Pancreas (tissue), 10 donors: Measurements from ENCODE around the gene UNK. TPM values are rescaled to one million over a fixed set of nuclear protein-coding genes. Genes with fewer than 3 reads are reported as not detected.
A peak's percentile ranks its signal among the peaks of the same experiment; 100 is the strongest.
"Not testable (repeated sequence)": the region's sequence is repeated elsewhere in the genome, so short reads cannot be mapped to it uniquely, and the experiment has no call there.

Experiments used
- ATAC-seq, 4 donors: fragments of 200-7000 bp; cut with Tn5 transposase; one replicate each; pipeline versions ENCODE4 v1.8.0 to v1.9.1; 2020; ENCODE audit warnings: mild to moderate bottlenecking in 4 of 4, moderate library complexity in 4 of 4
- DNase-seq, 6 donors: peaks; one replicate each; pipeline ENCODE4 v3.0.0-alpha.2; 2020
- FAIRE-seq: peaks from 2 replicates; lab custom pipeline; 2012; peaks lifted over from hg19 to GRCh38; lab: Jason Lieb, UNC
- H3K27ac ChIP-seq, 4 donors: fragments of 200-600 bp; sonication (generic); 1 replicate in 3 of 4; 2 replicates in 1 of 4; pipeline versions ENCODE4 v1.5.0 to v1.8.0; 2020
- H3K27me3 ChIP-seq, 4 donors: fragments of 200-600 bp; one replicate each; pipeline ENCODE4 v1.8.0; 2021
- H3K36me3 ChIP-seq, 3 donors: fragments of 200-600 bp; sonication (generic) in 1 of 3; one replicate each; pipeline versions ENCODE4 v1.5.0 to v1.8.0; 2020 to 2021
- H3K4me1 ChIP-seq, 3 donors: fragments of 200-600 bp; one replicate each; pipeline ENCODE4 v1.8.0; 2021
- H3K4me3 ChIP-seq, 4 donors: fragments of 200-600 bp; sonication (generic) in 2 of 4; one replicate each; pipeline versions ENCODE4 v1.5.0 to v1.8.0; 2020 to 2021
- H3K9me3 ChIP-seq, 4 donors: fragments of 200-600 bp; one replicate each; pipeline ENCODE4 v1.8.0; 2021
- WGBS, 2 donors: extraction: QIAGEN DNeasy Blood & Tissue Kit; methylation state at CpG; one replicate each; pipeline ENCODE4 v1.1.7; 2013; 5-methylcytosine and 5-hydroxymethylcytosine counted together
- intact Hi-C, 3 donors: fragments of 100-400 bp; cut with DNase I; formaldehyde crosslinking; loops; one replicate each; pipeline versions ENCODE4 v1.11.1 to v1.14.2; 2022
- polyA plus RNA-seq, 2 donors: library from polyadenylated mRNA; stranded (reverse); fragments of 200-250 nt; gene quantifications; one replicate each; pipeline ENCODE4 v1.2.3, GENCODE V29; 2013
- total RNA-seq, 6 donors: library from RNA; stranded (reverse); fragmentation: NEBNext Ultra II Directional in 4 of 6; extraction: Animal tissue kit (Norgen Biotek cat#: 25700) in 4 of 6; gene quantifications; one replicate each; pipeline versions ENCODE4 v1.2.1 to v1.2.4, GENCODE V29; 2021 to 2023
- TF ChIP-seq, protein P1 (sequence below), 4 donors: fragments of 200-600 bp; sonication (generic) in 3 of 4; IDR thresholded peaks; one replicate each; pipeline versions ENCODE4 v1.5.0 to v1.8.0; 2021; ENCODE audit warnings: antibody characterized with exemption in 4 of 4
- donor health status: healthy with polysubstance abuse.
- donor health status: DM: no; HTN: no; CAD: no; lungs with moderate emphysema.
- donor health status: DM: no; HTN: no; CAD: no.
- donor health status: control.
- donor health status: control.
- donor health status: Bipolar disorder and iron deficiency.
- donor health status: DM: yes; HTN: yes; CAD: no.
- donor health status: DM: no; HTN: no; CAD: no.
- donor health status: DM: no; HTN: no; CAD: no.
- donor health status: DM: yes; HTN: yes; CAD: no.

UNK gene
- total and polyA plus RNA-seq, 8 donors: 12.8 to 28.9 (median 15.3) TPM

GRCh38 chr17:75810216-75810615 is 25.6 kb downstream of the UNK start:
- Histone ChIP-seq H3K27me3 (no peaks in the 10 kb centered on the region), H3K27ac (no peak overlapping the region), H3K9me3 (no peaks in the 10 kb centered on the region), H3K36me3 (peaks cover 3 to 46% (median 23%) of the 10 kb centered on the region in 3 donors), H3K4me1 (no peaks in the 10 kb centered on the region), H3K4me3 (no peak overlapping the region)
- intact Hi-C loops: no loop called here
- 93 to 94% methylated on average over 5 of the region's 5 CpGs for WGBS, 2 donors
- ATAC-seq (no peak), DNase-seq (no peak), FAIRE-seq (no peak)
- TF ChIP-seq, protein P1, sequence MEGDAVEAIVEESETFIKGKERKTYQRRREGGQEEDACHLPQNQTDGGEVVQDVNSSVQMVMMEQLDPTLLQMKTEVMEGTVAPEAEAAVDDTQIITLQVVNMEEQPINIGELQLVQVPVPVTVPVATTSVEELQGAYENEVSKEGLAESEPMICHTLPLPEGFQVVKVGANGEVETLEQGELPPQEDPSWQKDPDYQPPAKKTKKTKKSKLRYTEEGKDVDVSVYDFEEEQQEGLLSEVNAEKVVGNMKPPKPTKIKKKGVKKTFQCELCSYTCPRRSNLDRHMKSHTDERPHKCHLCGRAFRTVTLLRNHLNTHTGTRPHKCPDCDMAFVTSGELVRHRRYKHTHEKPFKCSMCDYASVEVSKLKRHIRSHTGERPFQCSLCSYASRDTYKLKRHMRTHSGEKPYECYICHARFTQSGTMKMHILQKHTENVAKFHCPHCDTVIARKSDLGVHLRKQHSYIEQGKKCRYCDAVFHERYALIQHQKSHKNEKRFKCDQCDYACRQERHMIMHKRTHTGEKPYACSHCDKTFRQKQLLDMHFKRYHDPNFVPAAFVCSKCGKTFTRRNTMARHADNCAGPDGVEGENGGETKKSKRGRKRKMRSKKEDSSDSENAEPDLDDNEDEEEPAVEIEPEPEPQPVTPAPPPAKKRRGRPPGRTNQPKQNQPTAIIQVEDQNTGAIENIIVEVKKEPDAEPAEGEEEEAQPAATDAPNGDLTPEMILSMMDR (IDR thresholded peaks at IDR 0.05): no peak

DNA sequence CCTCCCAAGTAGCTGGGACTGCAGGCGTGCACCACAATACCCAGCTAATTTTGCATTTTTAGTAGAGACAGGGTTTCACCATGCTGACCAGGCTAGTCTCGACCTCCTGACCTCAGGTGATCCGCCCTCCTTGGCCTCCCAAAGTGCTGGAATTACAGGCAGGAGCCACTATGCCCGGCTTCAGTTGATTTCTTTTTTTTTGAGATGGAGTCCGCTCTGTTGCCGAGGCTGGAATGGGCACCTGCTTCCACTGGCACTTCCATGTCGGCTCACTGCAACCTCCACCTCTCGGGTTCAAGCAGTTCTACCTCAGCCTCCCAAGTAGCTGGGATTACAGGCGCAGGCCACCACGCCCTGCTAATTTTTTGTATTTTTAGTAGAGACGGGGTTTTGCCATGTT is 26.1 kb downstream of the UNK start:
- H3K27ac ChIP-seq, H3K27me3 ChIP-seq, intact Hi-C loops, FAIRE-seq, H3K4me3 ChIP-seq, H3K9me3 ChIP-seq, ATAC-seq, H3K4me1 ChIP-seq: not testable (repeated sequence)
- peaks cover 3 to 48% (median 23%) of the 10 kb centered on the region in 3 donors for H3K36me3 ChIP-seq
- 94% methylated on average over 11 of the region's 11 CpGs for WGBS, 2 donors
- peak in 2 of 6 donors; percentile 21 to 25 for DNase-seq

GRCh38 chr17:75811174-75811573 is 26.6 kb downstream of the UNK start:
- intact Hi-C loops: no loop called here
- WGBS, 2 donors: 91 to 92% methylated on average over 7 of the region's 7 CpGs

GRCh38 chr17:75812096-75813013 is 27.7 kb downstream of the UNK start:
- DNase-seq: peak in 2 of 6 donors; percentile 15 to 55
- intact Hi-C loops: no loop called here
- TF ChIP-seq, protein P1 (IDR thresholded peaks at IDR 0.05): no peak
- no peak overlapping the region for H3K4me3 ChIP-seq
- H3K27ac ChIP-seq: no peak overlapping the region
- H3K27me3 ChIP-seq: no peaks in the 10 kb centered on the region
- no peak for FAIRE-seq
- whole genome bisulfite sequencing, 2 donors: 91 to 95% methylated on average over 27 of the region's 27 CpGs
- no peaks in the 10 kb centered on the region for H3K9me3 ChIP-seq
- H3K4me1 ChIP-seq: no peaks in the 10 kb centered on the region
- ATAC-seq: no peak
- H3K36me3 ChIP-seq: peaks cover 9 to 61% (median 23%) of the 10 kb centered on the region in 3 donors

More at GRCh38 chr17:75811174-75811573, 26.6 kb downstream of the UNK start:
- H3K27ac ChIP-seq: no peak overlapping the region
- no peak overlapping the region for H3K4me3 ChIP-seq
- H3K27me3 ChIP-seq: no peaks in the 10 kb centered on the region
- H3K4me1 ChIP-seq: no peaks in the 10 kb centered on the region
- no peaks in the 10 kb centered on the region for H3K9me3 ChIP-seq
- ATAC-seq: no peak
- TF ChIP-seq, protein P1 (IDR thresholded peaks at IDR 0.05): no peak
- peaks cover 4 to 50% (median 23%) of the 10 kb centered on the region in 3 donors for H3K36me3 ChIP-seq
- FAIRE-seq: no peak
- DNase-seq: peak in 1 of 6 donors; percentile 20

DNA sequence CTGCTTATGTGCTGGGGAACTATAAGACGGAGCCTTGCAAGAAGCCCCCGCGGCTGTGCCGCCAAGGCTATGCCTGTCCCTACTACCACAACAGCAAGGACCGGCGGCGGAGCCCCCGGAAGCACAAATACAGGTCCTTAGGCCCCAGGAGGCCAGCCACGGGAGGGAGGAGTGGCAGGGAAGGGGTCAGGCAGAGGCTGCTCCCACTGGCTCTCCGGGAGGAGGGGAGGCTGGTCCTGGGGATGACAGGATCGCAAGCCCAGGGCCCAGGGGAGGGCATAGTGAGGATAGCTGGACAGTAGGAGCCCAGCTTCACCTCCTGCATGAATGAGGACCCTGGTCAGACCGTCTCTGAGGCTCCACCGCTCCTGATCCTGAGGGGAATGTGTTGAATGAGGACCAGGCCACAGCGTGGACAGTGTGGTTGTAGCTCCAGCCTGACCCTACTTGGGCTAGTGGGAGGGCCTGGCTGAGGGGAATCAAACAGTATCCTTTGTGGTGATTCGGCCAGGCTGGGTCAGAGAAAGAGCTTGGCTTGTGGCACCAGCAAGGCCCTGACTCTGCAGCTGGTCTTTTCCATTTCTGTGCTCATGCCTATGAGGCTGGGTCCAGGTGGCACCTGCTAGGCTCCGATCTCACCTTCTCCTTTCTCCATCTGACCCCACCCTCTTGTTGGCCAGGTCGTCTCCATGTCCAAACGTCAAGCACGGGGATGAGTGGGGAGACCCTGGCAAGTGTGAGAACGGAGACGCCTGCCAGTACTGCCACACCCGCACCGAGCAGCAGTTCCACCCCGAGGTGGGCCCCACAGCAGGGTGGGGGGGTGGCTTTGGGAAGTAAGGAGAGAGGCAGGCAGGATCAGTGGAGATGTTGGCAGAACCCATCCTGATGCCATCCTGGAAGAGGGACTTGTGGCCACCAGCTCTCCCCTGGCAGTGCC is 28.7 kb downstream of the UNK start:
- Histone ChIP-seq H3K4me1 (no peaks in the 10 kb centered on the region), H3K27ac (no peak overlapping the region), H3K9me3 (no peaks in the 10 kb centered on the region), H3K27me3 (no peaks in the 10 kb centered on the region), H3K4me3 (no peak overlapping the region), H3K36me3 (peaks cover 9 to 70% (median 23%) of the 10 kb centered on the region in 3 donors)
- DNase-seq (peak in 2 of 6 donors; percentile 15 to 69), ATAC-seq (no peak), FAIRE-seq (no peak)
- intact Hi-C loops: no loop called here
- TF ChIP-seq, protein P1 (IDR thresholded peaks at IDR 0.05): no peak
- WGBS, 2 donors: 92 to 95% methylated on average over 24 of the region's 24 CpGs
